Keratinocyte (primary cell): ENCODE results near the gene ITPR2. TPM values are rescaled to one million over a fixed set of nuclear protein-coding genes. Genes with fewer than 3 reads are reported as not detected.
"Not testable (repeated sequence)": the region's sequence is repeated elsewhere in the genome, so short reads cannot be mapped to it uniquely, and the experiment has no call there.

Experiments used
- DNase-seq: peaks from one replicate; pipeline ENCODE4 v3.0.0-alpha.2; 2011; ENCODE audit warnings: low read depth, missing footprints, low spot score
- FAIRE-seq: peaks from 2 replicates; lab custom pipeline; 2011; peaks lifted over from hg19 to GRCh38; lab: Jason Lieb, UNC
- H2AFZ ChIP-seq: 2 replicates; pipeline ENCODE4 v1.6.0; 2012; ENCODE audit warnings: low read length, control low read depth, inconsistent platforms; ENCODE audit not compliant: control insufficient read depth
- H3K27ac ChIP-seq: 2 replicates; pipeline ENCODE4 v1.5.1; 2011; ENCODE audit warnings: low read length; ENCODE audit not compliant: control insufficient read depth, insufficient read depth
- H3K27me3 ChIP-seq: 3 replicates; pipeline ENCODE4 v1.6.0; 2011; ENCODE audit warnings: low read length; ENCODE audit not compliant: control insufficient read depth, insufficient read depth; ENCODE audit errors: extremely low read depth
- H3K36me3 ChIP-seq, 2 experiments: 2 replicates in 1 of 2; 3 replicates in 1 of 2; pipeline ENCODE4 v1.5.1; 2011; ENCODE audit warnings: low read length in 2 of 2, mild to moderate bottlenecking in 1 of 2; ENCODE audit not compliant: control insufficient read depth in 2 of 2, insufficient read depth in 2 of 2; ENCODE audit errors: extremely low read depth in 1 of 2
- H3K4me1 ChIP-seq: 3 replicates; pipeline ENCODE4 v1.5.1; 2011; ENCODE audit warnings: low read length; ENCODE audit not compliant: control insufficient read depth, insufficient read depth; ENCODE audit errors: extremely low read depth
- H3K4me2 ChIP-seq: 3 replicates; pipeline ENCODE4 v1.6.0; 2011; ENCODE audit warnings: low read depth, low read length; ENCODE audit not compliant: control insufficient read depth, insufficient read depth; ENCODE audit errors: extremely low read depth
- H3K4me3 ChIP-seq, 3 experiments: fragments of 200-600 bp in 1 of 3; sonication (generic) in 1 of 3; 2 replicates in 2 of 3; 3 replicates in 1 of 3; pipeline ENCODE4 v1.5.1; 2011 to 2016; ENCODE audit warnings: low read length in 3 of 3, mild to moderate bottlenecking in 3 of 3, control low read depth in 2 of 3, inconsistent platforms in 1 of 3, low read depth in 1 of 3, mixed read lengths in 1 of 3, mixed run types in 1 of 3, moderate library complexity in 1 of 3; ENCODE audit not compliant: control insufficient read depth in 2 of 3, insufficient read depth in 2 of 3; ENCODE audit errors: extremely low read depth in 1 of 3
- H3K79me2 ChIP-seq: 2 replicates; pipeline ENCODE4 v1.6.0; 2012; ENCODE audit warnings: low read length; ENCODE audit not compliant: control insufficient read depth, insufficient read depth
- H3K9ac ChIP-seq: 3 replicates; pipeline ENCODE4 v1.6.0; 2011; ENCODE audit warnings: low read length; ENCODE audit not compliant: control insufficient read depth, insufficient read depth; ENCODE audit errors: extremely low read depth
- H3K9me1 ChIP-seq: 3 replicates; pipeline ENCODE4 v1.6.0; 2011; ENCODE audit warnings: low read length; ENCODE audit not compliant: control insufficient read depth, insufficient read depth; ENCODE audit errors: extremely low read depth
- H3K9me3 ChIP-seq: 2 replicates; pipeline ENCODE4 v1.5.1; 2012; ENCODE audit warnings: low read depth, low read length; ENCODE audit not compliant: control insufficient read depth
- H4K20me1 ChIP-seq: 3 replicates; pipeline ENCODE4 v1.6.0; 2011; ENCODE audit warnings: low read length; ENCODE audit not compliant: control insufficient read depth, insufficient read depth; ENCODE audit errors: extremely low read depth
- CTCF ChIP-seq, 3 experiments: IDR thresholded peaks in 1 of 3; conservative IDR thresholded peaks in 1 of 3; optimal IDR thresholded peaks in 1 of 3; 2 replicates in 2 of 3; 3 replicates in 1 of 3; pipeline versions ENCODE3 to v1.5.1; 2011; ENCODE audit warnings: low read length in 3 of 3, mild to moderate bottlenecking in 3 of 3, moderate library complexity in 2 of 3, control low read depth in 1 of 3, inconsistent platforms in 1 of 3; ENCODE audit not compliant: insufficient read depth in 2 of 3; ENCODE audit errors: extremely low read depth in 1 of 3
- EZH2 ChIP-seq: IDR thresholded peaks from one replicate; pipeline ENCODE4 v1.6.1; 2012; ENCODE audit warnings: inconsistent platforms, mild to moderate bottlenecking, low read length, moderate library complexity
- dilution Hi-C: fragments of 300-500 bp; cut with MboI; formaldehyde crosslinking; loops from one replicate; pipeline ENCODE4 v1.7.0; 2020; ENCODE audit warnings: low sequenced_read_pairs; ENCODE audit not compliant: extremely low pct_ligation_motif_present
- polyA plus RNA-seq, 5 experiments: library from polyadenylated mRNA; depleted of rRNA in 3 of 5; stranded (reverse) in 3 of 5; stranded (forward) in 1 of 5; unstranded in 1 of 5; fragments of >200 nt; gene quantifications; 1 replicate in 1 of 5; 2 replicates in 3 of 5; 3 replicates in 1 of 5; pipeline versions ENCODE4 v1.2.1 to v1.2.3, GENCODE V29; 2011 to 2012; ENCODE audit warnings: missing spikeins in 2 of 5, low read depth in 1 of 5, low replicate concordance in 1 of 5

The ITPR2 gene
- polyA plus RNA-seq, 1 donor (not counting 4 experiments of a cell fraction or from before 2014, with no cell fraction given): 7.6 TPM

GRCh38 chr12:26783131-26783526 lies 49.9 kb downstream of the ITPR2 start:
- H3K27me3 ChIP-seq: no peaks in the 10 kb centered on the region
- peaks cover 10% of the 10 kb centered on the region for H3K4me1 ChIP-seq
- H3K9ac ChIP-seq: no peak overlapping the region
- no peaks in the 10 kb centered on the region for H3K36me3 ChIP-seq
- no peaks in the 10 kb centered on the region for H4K20me1 ChIP-seq
- DNase-seq (no peak), FAIRE-seq (no peak)
- no peak overlapping the region for H3K4me2 ChIP-seq
- dilution Hi-C loops: no loop called here
- H3K9me1 ChIP-seq: no peaks in the 10 kb centered on the region
- TF ChIP-seq CTCF (optimal IDR thresholded peaks at IDR 0.05 in 1 of 3, IDR thresholded peaks at IDR 0.05 in 1 of 3, conservative IDR thresholded peaks at IDR 0.05 in 1 of 3; ENCODE audit: extremely low read depth in 1 of 3, insufficient read depth in 2 of 3, low read length in 3 of 3): no peak
- TF ChIP-seq EZH2: no peak
- H3K79me2 ChIP-seq: no peaks in the 10 kb centered on the region
- no peak overlapping the region for H2AFZ ChIP-seq
- H3K4me3 ChIP-seq: no peak overlapping the region
- H3K9me3 ChIP-seq: no peaks in the 10 kb centered on the region
- H3K27ac ChIP-seq: no peak overlapping the region

GRCh38 chr12:26782372-26783130 lies 50.4 kb downstream of the ITPR2 start:
- TF ChIP-seq CTCF (optimal IDR thresholded peaks at IDR 0.05 in 1 of 3, IDR thresholded peaks at IDR 0.05 in 1 of 3, conservative IDR thresholded peaks at IDR 0.05 in 1 of 3; ENCODE audit: extremely low read depth in 1 of 3, insufficient read depth in 2 of 3, low read length in 3 of 3) (no peak), EZH2 (no peak)
- Histone ChIP-seq H3K4me3 (no peak overlapping the region), H3K27ac (no peak overlapping the region), H2AFZ (no peak overlapping the region), H3K9me3 (no peaks in the 10 kb centered on the region), H4K20me1 (no peaks in the 10 kb centered on the region), H3K4me1 (peaks cover 9% of the 10 kb centered on the region), H3K27me3 (no peaks in the 10 kb centered on the region), H3K36me3 (no peaks in the 10 kb centered on the region), H3K9ac (no peak overlapping the region), H3K79me2 (no peaks in the 10 kb centered on the region), H3K9me1 (no peaks in the 10 kb centered on the region), H3K4me2 (no peak overlapping the region)
- DNase-seq: no peak
- FAIRE-seq: no peak
- dilution Hi-C loops: no loop called here

GRCh38 chr12:26780656-26781055 lies 52.3 kb downstream of the ITPR2 start:
- H2AFZ ChIP-seq, H3K36me3 ChIP-seq, H3K9ac ChIP-seq, H3K79me2 ChIP-seq, H3K27me3 ChIP-seq, H3K27ac ChIP-seq, H3K9me3 ChIP-seq, H3K9me1 ChIP-seq, DNase-seq, dilution Hi-C loops, H4K20me1 ChIP-seq, H3K4me2 ChIP-seq, FAIRE-seq, H3K4me3 ChIP-seq, H3K4me1 ChIP-seq: not testable (repeated sequence)
